Kidney epithelial cell (primary cell): Measurements from ENCODE around the gene S100A13. TPM values are rescaled to one million over a fixed set of nuclear protein-coding genes. Genes with fewer than 3 reads are reported as not detected.

Experiments used
- DNase-seq: peaks from one replicate; pipeline ENCODE4 v3.0.0-alpha.2; 2010; ENCODE audit warnings: low read depth
- H3K27me3 ChIP-seq: 2 replicates; pipeline ENCODE4 v1.6.0; 2011; ENCODE audit warnings: low read length; ENCODE audit not compliant: control insufficient read depth, insufficient read depth
- H3K36me3 ChIP-seq: 2 replicates; pipeline ENCODE4 v1.5.1; 2011; ENCODE audit warnings: low read length; ENCODE audit not compliant: control insufficient read depth, insufficient read depth
- H3K4me3 ChIP-seq: 2 replicates; pipeline ENCODE4 v1.5.1; 2011; ENCODE audit warnings: low read depth, mild to moderate bottlenecking, control low read depth, low read length
- CTCF ChIP-seq: IDR thresholded peaks from 2 replicates; pipeline ENCODE4 v1.5.1; 2011; ENCODE audit warnings: mild to moderate bottlenecking, moderate library complexity, low read length, control low read depth, inconsistent platforms; ENCODE audit not compliant: insufficient read depth, poor library complexity, severe bottlenecking
- total RNA-seq: library from RNA; depleted of rRNA; stranded (reverse); fragments of >200 nt; gene quantifications from 2 replicates; pipeline ENCODE4 v1.2.3, GENCODE V29; 2015

Gene S100A13
- total RNA-seq, 1 donor from 2014 or later = 171 TPM

- no peak for TF ChIP-seq CTCF
- no peak for DNase-seq
- H3K27me3 ChIP-seq = no peaks in the 10 kb centered on the region
- H3K36me3 ChIP-seq = peaks cover 3% of the 10 kb centered on the region
- peak overlapping the region; percentile 87 for H3K4me3 ChIP-seq
These were observed 15.9 kb downstream of the S100A13 start for GRCh38 chr1:153611356-153611755.

DNA sequence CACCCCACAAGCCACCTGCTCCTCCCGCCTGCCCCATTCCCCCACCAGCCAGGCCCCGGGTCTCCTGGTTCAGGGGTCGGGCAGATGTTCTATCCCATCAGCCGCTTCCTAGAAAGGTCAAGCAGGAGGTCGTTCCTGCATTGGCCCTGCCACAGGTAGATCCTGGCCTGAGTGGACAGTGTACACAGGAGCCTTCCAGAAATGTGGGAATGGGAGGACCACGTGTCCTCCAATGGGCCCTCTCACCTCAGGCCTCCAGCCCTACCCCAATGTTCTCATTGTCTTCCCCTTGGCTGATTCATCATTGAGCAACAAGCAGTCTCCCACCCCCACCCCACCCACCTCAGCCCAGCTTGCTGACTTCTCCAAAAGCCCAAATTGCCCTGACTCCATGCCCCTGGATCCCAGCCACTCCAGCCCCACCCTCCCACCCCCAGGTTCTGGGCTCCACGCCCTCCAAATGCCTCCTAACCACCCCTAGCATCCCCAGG lies 16.4 kb downstream of the S100A13 start:
- Histone ChIP-seq H3K27me3 (no peaks in the 10 kb centered on the region), H3K36me3 (peaks cover 3% of the 10 kb centered on the region), H3K4me3 (peak overlapping the region; percentile 87)
- DNase-seq = no peak
- TF ChIP-seq CTCF = no peak

- TF ChIP-seq CTCF = no peak
- peak overlapping the region; percentile 87 for H3K4me3 ChIP-seq
- peaks cover 3% of the 10 kb centered on the region for H3K36me3 ChIP-seq
- H3K27me3 ChIP-seq = no peaks in the 10 kb centered on the region
- no peak for DNase-seq
These were observed 17.0 kb downstream of the S100A13 start for GRCh38 chr1:153610334-153610733.

DNA sequence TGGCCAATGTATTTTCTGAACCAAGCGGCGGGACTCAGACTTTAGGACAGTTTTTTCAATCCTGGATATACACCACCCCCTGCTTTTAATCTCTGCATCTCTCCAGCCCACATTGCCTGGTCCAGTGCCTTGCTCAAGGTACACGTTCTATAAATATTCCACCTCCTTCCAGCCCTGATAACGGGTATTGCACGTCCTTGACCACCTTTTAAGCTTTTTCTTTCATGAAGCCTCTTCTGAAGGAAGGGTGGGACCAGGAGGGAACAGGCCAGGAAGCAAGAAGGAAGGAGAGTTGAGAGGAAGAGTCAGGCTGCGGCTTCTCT lies 17.8 kb downstream of the S100A13 start:
- no peak for TF ChIP-seq CTCF
- H3K36me3 ChIP-seq = peaks cover 3% of the 10 kb centered on the region
- no peaks in the 10 kb centered on the region for H3K27me3 ChIP-seq
- DNase-seq = no peak
- peak overlapping the region; percentile 56 for H3K4me3 ChIP-seq

GRCh38 chr1:153608742-153609584 lies 18.3 kb downstream of the S100A13 start:
- no peaks in the 10 kb centered on the region for H3K27me3 ChIP-seq
- H3K4me3 ChIP-seq = peak overlapping the region; percentile 56
- no peak for TF ChIP-seq CTCF
- peaks cover 3% of the 10 kb centered on the region for H3K36me3 ChIP-seq
- DNase-seq = peak; percentile 86
